Neural cell (in vitro differentiated cells): ENCODE results near the gene CNTN6. TPM values are rescaled to one million over a fixed set of nuclear protein-coding genes. Genes with fewer than 3 reads are reported as not detected.

Experiments
- H2AFZ ChIP-seq: fragments of 200-600, 300-800 bp; sonication (generic), shearing (Covaris generic); 2 replicates; pipeline ENCODE4 v1.6.0; 2014; ENCODE audit warnings: low read depth, mild to moderate bottlenecking, antibody characterized with exemption, low read length, moderate library complexity
- H3F3A ChIP-seq: fragments of 200-600 bp; shearing (Covaris generic); 2 replicates; pipeline ENCODE4 v1.6.1; 2016; ENCODE audit warnings: mild to moderate bottlenecking, moderate library complexity, mixed read lengths, antibody characterized with exemption, low read length; ENCODE audit not compliant: insufficient read depth, poor library complexity, severe bottlenecking
- H3K27ac ChIP-seq: fragments of 200-600, 300-800 bp; sonication (generic), shearing (Covaris generic); 2 replicates; pipeline ENCODE4 v1.5.1; 2014; ENCODE audit warnings: mild to moderate bottlenecking, low read length, moderate library complexity
- H3K27me3 ChIP-seq: fragments of 300-800, 200-600 bp; sonication (generic), shearing (Covaris generic); 2 replicates; pipeline ENCODE4 v1.6.0; 2014; ENCODE audit warnings: mild to moderate bottlenecking, low read depth, low read length, moderate library complexity; ENCODE audit not compliant: insufficient read depth
- H3K36me3 ChIP-seq: fragments of 300-800, 200-600 bp; sonication (generic), shearing (Covaris generic); 2 replicates; pipeline ENCODE4 v1.5.1; 2014; ENCODE audit warnings: mild to moderate bottlenecking, antibody characterized with exemption, low read length, moderate library complexity; ENCODE audit not compliant: insufficient read depth
- H3K4me2 ChIP-seq: fragments of 300-800, 200-600 bp; sonication (generic), shearing (Covaris generic); 2 replicates; pipeline ENCODE4 v1.6.0; 2014; ENCODE audit warnings: mild to moderate bottlenecking, low read length
- H3K4me3 ChIP-seq: fragments of 300-800, 200-600 bp; sonication (generic), shearing (Covaris generic); 2 replicates; pipeline ENCODE4 v1.5.1; 2014; ENCODE audit warnings: mild to moderate bottlenecking, low read length, moderate library complexity
- H3K79me2 ChIP-seq: fragments of 200-600 bp; shearing (Covaris generic); replicated peaks from 2 replicates; pipeline ENCODE4 v1.6.0; 2014; ENCODE audit warnings: mild to moderate bottlenecking, low read length, moderate library complexity; ENCODE audit not compliant: insufficient read depth
- H3K9ac ChIP-seq: fragments of 300-800, 200-600 bp; sonication (generic), shearing (Covaris generic); 2 replicates; pipeline ENCODE4 v1.6.1; 2016; ENCODE audit warnings: mild to moderate bottlenecking, low read length, mixed read lengths
- H3K9me2 ChIP-seq: fragments of 200-600 bp; shearing (Covaris generic); 2 replicates; pipeline ENCODE4 v1.6.1; 2016; ENCODE audit warnings: mild to moderate bottlenecking, low read length, mixed read lengths; ENCODE audit not compliant: insufficient read depth
- H3K9me3 ChIP-seq: fragments of 200-600, 300-800 bp; sonication (generic), shearing (Covaris generic); 2 replicates; pipeline ENCODE4 v1.6.1; 2016; ENCODE audit warnings: mild to moderate bottlenecking, mixed run types, low read length, moderate library complexity, mixed read lengths
- H4K20me1 ChIP-seq: fragments of 200-600 bp; shearing (Covaris generic); 2 replicates; pipeline ENCODE4 v1.6.1; 2016; ENCODE audit warnings: mild to moderate bottlenecking, mixed run types; ENCODE audit not compliant: insufficient read depth
- EP300 ChIP-seq: fragments of 450-650 bp; conservative IDR thresholded peaks from 2 replicates; pipeline ENCODE4 v1.6.1; 2014; ENCODE audit warnings: antibody characterized with exemption, mild to moderate bottlenecking, moderate library complexity; ENCODE audit not compliant: poor library complexity, severe bottlenecking
- EZH2 ChIP-seq: fragments of 200-600, 300-800 bp; shearing (Covaris generic), sonication (generic); IDR thresholded peaks from 2 replicates; pipeline ENCODE4 v1.6.1; 2014; ENCODE audit warnings: antibody characterized with exemption, low read length, borderline replicate concordance, mild to moderate bottlenecking; ENCODE audit not compliant: insufficient read depth, poor library complexity, severe bottlenecking
- MXI1 ChIP-seq: fragments of 450-650 bp; conservative IDR thresholded peaks from 2 replicates; pipeline ENCODE4 v1.6.1; 2014; ENCODE audit warnings: antibody characterized with exemption, mild to moderate bottlenecking; ENCODE audit not compliant: poor library complexity, severe bottlenecking
- POLR2AphosphoS5 ChIP-seq: IDR thresholded peaks from 2 replicates; pipeline ENCODE4 v1.6.1; 2012
- RAD21 ChIP-seq: fragments of 450-650 bp; conservative IDR thresholded peaks from 2 replicates; pipeline ENCODE4 v1.6.1; 2014; ENCODE audit warnings: antibody characterized with exemption, mild to moderate bottlenecking, moderate library complexity
- REST ChIP-seq: IDR thresholded peaks from 2 replicates; pipeline ENCODE4 v1.6.1; 2012; ENCODE audit warnings: borderline replicate concordance
- SMC3 ChIP-seq: fragments of 450-650 bp; conservative IDR thresholded peaks from 2 replicates; pipeline ENCODE4 v1.6.1; 2014; ENCODE audit warnings: antibody characterized with exemption, mild to moderate bottlenecking, moderate library complexity; ENCODE audit not compliant: poor library complexity
- TAF1 ChIP-seq: IDR thresholded peaks from 2 replicates; pipeline ENCODE4 v1.6.1; 2012; ENCODE audit warnings: low read depth
- polyA plus RNA-seq: library from polyadenylated mRNA; depleted of rRNA; stranded (reverse); fragments of >200 nt; gene quantifications from 2 replicates; pipeline ENCODE4 v1.2.3, GENCODE V29; 2014
- TF ChIP-seq, protein P1 (sequence below): fragments of 450-650 bp; IDR thresholded peaks from 2 replicates; pipeline ENCODE4 v1.5.1; 2014; ENCODE audit warnings: antibody characterized with exemption, mild to moderate bottlenecking, moderate library complexity; ENCODE audit not compliant: poor library complexity, severe bottlenecking

Gene CNTN6
- polyA plus RNA-seq, 1 donor from 2014 or later: 1.8 TPM

GRCh38 chr3:1057436-1057835 lies 35.4 kb upstream of the CNTN6 start:
- Histone ChIP-seq H3K27me3 (no peaks in the 10 kb centered on the region), H3K9me3 (no peaks in the 10 kb centered on the region), H3K36me3 (no peaks in the 10 kb centered on the region), H4K20me1 (no peaks in the 10 kb centered on the region), H3K79me2 (no peaks in the 10 kb centered on the region), H3F3A (no peaks in the 10 kb centered on the region), H3K9me2 (no peaks in the 10 kb centered on the region), H3K9ac (no peak overlapping the region), H3K27ac (no peak overlapping the region), H2AFZ (no peak overlapping the region), H3K4me3 (no peak overlapping the region), H3K4me2 (no peak overlapping the region)
- TF ChIP-seq, protein P1, sequence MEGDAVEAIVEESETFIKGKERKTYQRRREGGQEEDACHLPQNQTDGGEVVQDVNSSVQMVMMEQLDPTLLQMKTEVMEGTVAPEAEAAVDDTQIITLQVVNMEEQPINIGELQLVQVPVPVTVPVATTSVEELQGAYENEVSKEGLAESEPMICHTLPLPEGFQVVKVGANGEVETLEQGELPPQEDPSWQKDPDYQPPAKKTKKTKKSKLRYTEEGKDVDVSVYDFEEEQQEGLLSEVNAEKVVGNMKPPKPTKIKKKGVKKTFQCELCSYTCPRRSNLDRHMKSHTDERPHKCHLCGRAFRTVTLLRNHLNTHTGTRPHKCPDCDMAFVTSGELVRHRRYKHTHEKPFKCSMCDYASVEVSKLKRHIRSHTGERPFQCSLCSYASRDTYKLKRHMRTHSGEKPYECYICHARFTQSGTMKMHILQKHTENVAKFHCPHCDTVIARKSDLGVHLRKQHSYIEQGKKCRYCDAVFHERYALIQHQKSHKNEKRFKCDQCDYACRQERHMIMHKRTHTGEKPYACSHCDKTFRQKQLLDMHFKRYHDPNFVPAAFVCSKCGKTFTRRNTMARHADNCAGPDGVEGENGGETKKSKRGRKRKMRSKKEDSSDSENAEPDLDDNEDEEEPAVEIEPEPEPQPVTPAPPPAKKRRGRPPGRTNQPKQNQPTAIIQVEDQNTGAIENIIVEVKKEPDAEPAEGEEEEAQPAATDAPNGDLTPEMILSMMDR: no peak
- TF ChIP-seq MXI1 (no peak), SMC3 (no peak), EP300 (no peak), REST (no peak), TAF1 (no peak), EZH2 (no peak), POLR2AphosphoS5 (no peak), RAD21 (no peak)

DNA sequence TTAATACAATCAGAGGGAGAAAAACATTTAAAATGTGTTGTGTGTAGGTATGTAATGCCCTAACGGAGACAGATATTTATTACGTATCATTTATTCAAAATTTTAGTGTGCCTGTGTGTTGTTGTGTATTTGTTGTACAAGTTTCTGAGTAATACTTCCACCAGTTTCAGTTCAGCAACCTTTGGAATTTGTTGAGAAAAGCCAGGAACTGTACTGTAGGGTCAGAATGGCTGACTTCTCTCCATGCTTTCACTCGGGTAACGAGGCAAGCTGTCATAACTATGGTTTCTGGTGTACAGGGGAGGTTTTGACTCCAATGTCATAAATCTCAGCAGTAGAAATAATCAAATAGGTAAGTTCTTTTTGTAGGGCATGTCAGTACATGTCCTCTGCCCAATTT lies 23.8 kb upstream of the CNTN6 start:
- Histone ChIP-seq H3K27me3 (no peaks in the 10 kb centered on the region), H4K20me1 (no peaks in the 10 kb centered on the region), H3K4me2 (no peak overlapping the region), H3K9me3 (no peaks in the 10 kb centered on the region), H3F3A (no peaks in the 10 kb centered on the region), H3K9me2 (no peaks in the 10 kb centered on the region), H3K4me3 (no peak overlapping the region), H3K79me2 (no peaks in the 10 kb centered on the region), H3K36me3 (no peaks in the 10 kb centered on the region), H3K9ac (no peak overlapping the region), H3K27ac (no peak overlapping the region), H2AFZ (no peak overlapping the region)
- TF ChIP-seq TAF1 (no peak), RAD21 (no peak), POLR2AphosphoS5 (no peak), MXI1 (no peak), EZH2 (no peak), SMC3 (no peak), EP300 (no peak), REST (no peak)
- TF ChIP-seq, protein P1: no peak
